ENCODE results near the gene XYLT1. TPM values are rescaled to one million over a fixed set of nuclear protein-coding genes. Genes with fewer than 3 reads are reported as not detected.

Gene XYLT1
- total RNA-seq, 1 experiment from 2014 or later = 14.5 TPM

DNA sequence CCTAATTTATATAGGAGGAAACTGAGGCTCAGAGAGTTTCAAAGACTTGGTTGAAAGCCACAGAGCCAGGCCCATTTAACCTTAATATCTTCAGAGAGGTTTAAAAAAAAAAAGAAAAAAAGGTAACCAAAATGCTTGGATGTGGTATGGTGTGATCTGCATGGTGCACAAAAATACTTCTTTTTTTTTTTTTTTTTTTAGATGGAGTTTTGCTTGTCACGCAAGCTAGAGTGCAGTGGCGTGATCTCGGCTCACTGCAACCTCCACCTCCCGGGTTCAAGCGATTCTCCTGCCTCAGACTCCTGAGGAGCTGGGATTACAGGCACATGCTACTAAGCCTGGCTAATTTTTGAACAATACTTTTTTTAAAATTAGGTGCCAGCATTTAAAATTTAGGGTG is 101.8 kb downstream of the XYLT1 start:
- Histone ChIP-seq H2AK5ac (ENCODE audit: insufficient read length, low read length) (no peak overlapping the region), H3K79me1 (ENCODE audit: insufficient read depth, low read depth, low read length, poor library complexity, severe bottlenecking) (no peaks in the 10 kb centered on the region), H3K4me2 (ENCODE audit: insufficient read depth, insufficient read length, low read length) (no peak overlapping the region), H4K8ac (replicated peaks; ENCODE audit: insufficient read length, low read depth, low read length) (no peak overlapping the region), H3K14ac (ENCODE audit: insufficient read depth, low read length) (no peak overlapping the region), H2BK15ac (ENCODE audit: low read depth, low read length) (no peak overlapping the region), H3K9me3 (ENCODE audit: control insufficient read depth, low read depth, low read length) (no peaks in the 10 kb centered on the region), H2BK12ac (ENCODE audit: insufficient read length, low read depth, low read length) (no peak overlapping the region), H3K56ac (ENCODE audit: insufficient read length, low read depth, low read length) (no peak overlapping the region), H4K5ac (ENCODE audit: insufficient read length, low read depth, low read length) (no peak overlapping the region), H2AFZ (ENCODE audit: low read length) (no peak overlapping the region), H3K23me2 (ENCODE audit: insufficient read length, low read depth, low read length, poor library complexity, severe bottlenecking) (no peaks in the 10 kb centered on the region), H3K9ac (ENCODE audit: extremely low read depth, insufficient read length, low read length) (no peak overlapping the region), H2BK120ac (ENCODE audit: low read depth, low read length, poor library complexity, severe bottlenecking) (no peak overlapping the region), H3K18ac (ENCODE audit: insufficient read length, low read depth, low read length) (no peak overlapping the region), H2BK20ac (ENCODE audit: low read depth, low read length, poor library complexity, severe bottlenecking) (no peak overlapping the region), H3K23ac (ENCODE audit: insufficient read length, low read depth, low read length) (no peak overlapping the region), H4K91ac (ENCODE audit: insufficient read length, low read depth, low read length) (no peak overlapping the region), H3K27me3 (ENCODE audit: insufficient read depth, low read length) (no peaks in the 10 kb centered on the region), H3T11ph (ENCODE audit: low read length) (no peak overlapping the region), H3K4me1 (ENCODE audit: insufficient read depth, low read length) (peaks cover 15% of the 10 kb centered on the region; the same call in 1 of the 2 replicates), H4K20me1 (ENCODE audit: control insufficient read depth, insufficient read depth, insufficient read length) (no peaks in the 10 kb centered on the region), H2BK5ac (ENCODE audit: insufficient read length, low read length) (no peak overlapping the region), H3K79me2 (ENCODE audit: insufficient read depth, low read length) (no peaks in the 10 kb centered on the region), H3K27ac (ENCODE audit: insufficient read length, low read depth, low read length) (no peak overlapping the region), H3K4ac (ENCODE audit: low read depth, low read length) (no peak overlapping the region)
- TF ChIP-seq CTCF (conservative IDR thresholded peaks at IDR 0.05) = no peak
- H3K9me3 Mint-ChIP-seq = no peaks in the 10 kb centered on the region
- H3K27me3 Mint-ChIP-seq (ENCODE audit: low read depth) = no peaks in the 10 kb centered on the region; the same call in 1 of the 2 replicates
- peaks cover 64% of the 10 kb centered on the region in 2 experiments for H3K4me1 Mint-ChIP-seq
- DNase-seq = no peak
- WGBS (ENCODE audit: extremely low coverage, insufficient read length, low lambda C conversion rate) = no CpG with 5 or more reads among the region's 5 CpGs
- H3K27ac Mint-ChIP-seq = peak overlapping the region in 1 of 3 experiments; percentile 49; a peak in 1 of 7 replicates
- H3K36me3 Mint-ChIP-seq (ENCODE audit: insufficient read depth in 1 of 3, low read depth in 3 of 3) = no peaks in the 10 kb centered on the region; a peak in 1 of 7 replicates
- no peak overlapping the region for H3K4me3 Mint-ChIP-seq

Measured in H9 (cell line).